ENCODE measurements around the gene COPG1.

GRCh38 chr3:129282727-129283327 is 33.4 kb downstream of the COPG1 start:
- TF ChIP-seq GATAD2B (conservative IDR thresholded peaks at IDR 0.05; ENCODE audit: low read depth): no peak
- no peak for TF ChIP-seq POLR2A (IDR thresholded peaks at IDR 0.05; ENCODE audit: low read depth, low read length)
- TF ChIP-seq POLR2AphosphoS5 (IDR thresholded peaks at IDR 0.05; ENCODE audit: low read length): no peak
- no peak for TF ChIP-seq TAF1 (IDR thresholded peaks at IDR 0.05; ENCODE audit: borderline replicate concordance, low read depth, low read length)
- TF ChIP-seq E2F4 (IDR thresholded peaks at IDR 0.05; ENCODE audit: low read depth, low read length): no peak
- TF ChIP-seq NR2F1 (conservative IDR thresholded peaks at IDR 0.05): peak; percentile 71
- TF ChIP-seq HCFC1 (IDR thresholded peaks at IDR 0.05; ENCODE audit: low read length): no peak
- peak; percentile 98 for TF ChIP-seq EP300 (IDR thresholded peaks at IDR 0.05; ENCODE audit: borderline replicate concordance in 1 of 2, control insufficient read depth in 1 of 2, low read depth in 2 of 2, low read length in 2 of 2)
- TF ChIP-seq SP1 (IDR thresholded peaks at IDR 0.05; ENCODE audit: low read depth, low read length): peak; percentile 51
- TF ChIP-seq NFIC (IDR thresholded peaks at IDR 0.05; ENCODE audit: low read depth, low read length): peak; percentile 98
- no peak for TF ChIP-seq EZH2 (IDR thresholded peaks at IDR 0.05; ENCODE audit: borderline replicate concordance, control insufficient read depth, low read depth, low read length)
- TF ChIP-seq CTCF (IDR thresholded peaks at IDR 0.05 in 2 of 3, conservative IDR thresholded peaks at IDR 0.05 in 1 of 3; ENCODE audit: control insufficient read depth in 2 of 3, extremely low read depth in 1 of 3, insufficient read depth in 1 of 3, low read depth in 3 of 3, low read length in 3 of 3): peak in 1 of 3 experiments; percentile 27; a peak in 1 of 6 replicates
